Effector memory CD4-positive, alpha-beta T cell (primary cell): ENCODE measurements around the gene ZNF584.
A peak's percentile ranks its signal among the peaks of the same experiment; 100 is the strongest.

Experiments
- DNase-seq, 3 donors: peaks; one replicate each; pipeline ENCODE4 v3.0.0-alpha.2; 2020
- H3K27ac ChIP-seq: 2 replicates; pipeline ENCODE4 v1.7.0; 2013; ENCODE audit warnings: mild to moderate bottlenecking, low read length, moderate library complexity; ENCODE audit not compliant: insufficient read depth, poor library complexity, severe bottlenecking
- H3K27me3 ChIP-seq: replicated peaks from 2 replicates; pipeline ENCODE4 v1.7.0; 2013; ENCODE audit warnings: mild to moderate bottlenecking, low read length; ENCODE audit not compliant: insufficient read depth, control insufficient read depth, poor library complexity, severe bottlenecking
- H3K36me3 ChIP-seq: 2 replicates; pipeline ENCODE4 v1.7.0; 2013; ENCODE audit warnings: mild to moderate bottlenecking, low read length, moderate library complexity; ENCODE audit not compliant: control insufficient read depth, insufficient read depth
- H3K4me1 ChIP-seq: 2 replicates; pipeline ENCODE4 v1.7.0; 2013; ENCODE audit warnings: low read length, mild to moderate bottlenecking; ENCODE audit not compliant: control insufficient read depth, insufficient read depth, poor library complexity, severe bottlenecking
- H3K4me3 ChIP-seq: 2 replicates; pipeline ENCODE4 v1.7.0; 2013; ENCODE audit warnings: low read length, low read depth, mild to moderate bottlenecking; ENCODE audit not compliant: insufficient read depth, poor library complexity, severe bottlenecking
- H3K9me3 ChIP-seq: 2 replicates; pipeline ENCODE4 v1.7.0; 2013; ENCODE audit warnings: mild to moderate bottlenecking, low read length, moderate library complexity; ENCODE audit not compliant: control insufficient read depth

Gene ZNF584

DNA sequence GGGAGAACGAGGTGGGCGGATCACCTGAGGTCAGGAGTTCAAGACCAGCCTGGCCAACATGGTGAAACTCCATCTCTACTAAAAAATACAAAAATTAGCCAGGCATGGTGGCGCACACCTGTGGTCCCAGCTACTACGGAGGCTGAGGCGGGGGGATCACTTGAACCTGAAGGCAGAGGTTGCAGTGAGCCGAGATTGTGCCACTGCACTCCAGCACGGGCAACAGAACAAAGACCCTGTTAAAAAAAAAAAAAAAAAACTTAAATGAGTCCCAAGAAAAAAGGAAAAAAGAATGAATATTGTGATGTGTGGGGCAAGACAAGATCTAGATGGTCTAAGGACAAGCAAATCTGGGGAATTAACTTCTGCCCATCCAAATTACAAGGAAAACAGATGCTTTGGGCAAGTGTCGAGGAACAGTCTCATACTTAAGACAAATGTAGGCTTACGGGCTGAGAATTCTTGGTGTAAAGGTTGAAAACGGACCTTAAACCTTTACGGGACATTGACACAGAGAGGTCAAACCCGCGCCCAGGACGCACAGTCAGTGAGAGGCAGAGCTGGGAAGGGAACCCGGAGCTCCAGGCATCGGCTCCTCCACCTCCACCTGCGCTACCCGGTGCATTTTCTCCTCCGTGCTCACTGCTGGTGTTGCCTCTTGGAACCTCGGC, 57.8 kb downstream of the ZNF584 start:
- no peaks in the 10 kb centered on the region for H3K9me3 ChIP-seq
- no peak for DNase-seq
- H3K4me3 ChIP-seq: peak overlapping the region; percentile 98
- peaks cover 8% of the 10 kb centered on the region for H3K36me3 ChIP-seq
- H3K27me3 ChIP-seq: no peaks in the 10 kb centered on the region
- H3K27ac ChIP-seq: peak overlapping the region; percentile 96
- H3K4me1 ChIP-seq: peaks cover 15% of the 10 kb centered on the region

DNA sequence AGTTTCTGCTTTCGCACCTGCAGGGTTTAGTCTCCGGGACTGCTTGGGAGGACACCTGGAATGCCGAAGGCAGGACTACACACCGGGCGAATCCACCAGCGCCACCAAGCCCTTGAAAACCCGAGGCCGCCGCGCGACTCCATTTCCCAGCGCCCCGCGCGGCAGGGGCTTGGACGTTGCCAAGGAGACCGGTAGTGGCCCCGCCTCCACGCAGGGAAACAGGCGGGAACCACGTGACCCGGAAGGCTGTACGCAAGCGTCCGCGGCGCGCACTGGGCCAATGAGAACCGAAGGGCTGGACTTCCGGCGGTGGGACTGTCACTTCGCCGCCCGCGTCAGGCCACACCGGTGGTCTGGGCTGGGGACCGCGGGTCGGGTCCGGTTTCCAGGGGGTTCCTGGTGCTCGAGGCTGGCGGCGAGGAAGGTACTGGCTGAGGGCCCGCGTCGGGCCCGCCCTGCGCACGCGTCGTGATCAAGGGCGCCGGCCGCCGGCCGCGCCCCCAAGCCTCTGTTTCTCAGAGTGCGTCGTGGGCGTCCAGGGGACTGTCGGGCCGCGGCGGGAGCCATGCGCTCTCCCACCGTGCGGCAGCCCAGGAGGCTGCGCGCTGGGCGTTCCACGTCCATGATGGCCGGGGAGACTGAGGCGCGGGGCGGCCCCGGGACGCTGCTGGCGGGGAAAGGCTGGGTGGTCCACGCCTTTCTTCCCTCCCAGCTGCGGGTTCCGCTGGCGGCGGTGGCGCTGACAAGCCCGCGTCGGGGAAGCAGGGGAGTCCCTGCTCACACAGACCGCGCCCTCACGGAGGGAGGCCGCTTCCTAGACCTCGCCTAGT, 58.5 kb downstream of the ZNF584 start, which contains the start of gene ZNF324:
Gene ZNF324, plus strand, starts transcription at position 321 of the 830 bp plus-strand sequence. CDS start 2,106 bp downstream, outside the sequence.
- Histone ChIP-seq H3K27me3 (no peaks in the 10 kb centered on the region), H3K4me3 (peak within 1 kb of the TSS; percentile 98), H3K36me3 (peaks cover 8% of the 10 kb centered on the region), H3K4me1 (peaks cover 15% of the 10 kb centered on the region), H3K27ac (peak within 1 kb of the TSS; percentile 96), H3K9me3 (no peaks in the 10 kb centered on the region)
- peak; percentile 92 to 97 (median 94) for DNase-seq
